SK-N-MC (cell line): ENCODE results near the gene MRPL45.
A peak's percentile ranks its signal among the peaks of the same experiment; 100 is the strongest.

Experiments used
- DNase-seq: peaks from one replicate; pipeline ENCODE4 v3.0.0-alpha.2; 2011; ENCODE audit warnings: low read depth, low spot score
- H3K27ac ChIP-seq: fragments of 200-600 bp; sonication (generic); 2 replicates; pipeline ENCODE4 v1.5.1; 2016; ENCODE audit warnings: mixed run types
- H3K36me3 ChIP-seq: fragments of 200-600 bp; sonication (generic); 2 replicates; pipeline ENCODE4 v1.6.1; 2017; ENCODE audit warnings: antibody characterized with exemption, low read length, mixed read lengths; ENCODE audit not compliant: insufficient read depth
- H3K4me3 ChIP-seq: fragments of 200-600 bp; sonication (generic); 2 replicates; pipeline ENCODE4 v1.5.1; 2016
- H3K9ac ChIP-seq: fragments of 200-600 bp; sonication (generic); 2 replicates; pipeline ENCODE4 v1.8.0; 2017; ENCODE audit warnings: mixed run types, mixed read lengths; ENCODE audit not compliant: insufficient read length
- H3K9me3 ChIP-seq: fragments of 200-600 bp; sonication (generic); 2 replicates; pipeline ENCODE4 v1.6.1; 2017; ENCODE audit warnings: low read depth, mild to moderate bottlenecking, antibody characterized with exemption, low read length, moderate library complexity, mixed read lengths
- EZH2 ChIP-seq: fragments of 200-600 bp; sonication (generic); IDR thresholded peaks from one replicate; pipeline ENCODE4 v1.6.1; 2017; ENCODE audit warnings: antibody characterized with exemption
- FOXP2 ChIP-seq: optimal IDR thresholded peaks from 2 replicates; pipeline ENCODE3; 2011; ENCODE audit warnings: mild to moderate bottlenecking, moderate library complexity; ENCODE audit not compliant: insufficient read depth; ENCODE audit errors: extremely low read length, control extremely low read depth
- POLR2AphosphoS5 ChIP-seq: IDR thresholded peaks from 2 replicates; pipeline ENCODE4 v1.6.1; 2012; ENCODE audit warnings: mild to moderate bottlenecking, low read depth, low read length, borderline replicate concordance

MRPL45 gene

DNA sequence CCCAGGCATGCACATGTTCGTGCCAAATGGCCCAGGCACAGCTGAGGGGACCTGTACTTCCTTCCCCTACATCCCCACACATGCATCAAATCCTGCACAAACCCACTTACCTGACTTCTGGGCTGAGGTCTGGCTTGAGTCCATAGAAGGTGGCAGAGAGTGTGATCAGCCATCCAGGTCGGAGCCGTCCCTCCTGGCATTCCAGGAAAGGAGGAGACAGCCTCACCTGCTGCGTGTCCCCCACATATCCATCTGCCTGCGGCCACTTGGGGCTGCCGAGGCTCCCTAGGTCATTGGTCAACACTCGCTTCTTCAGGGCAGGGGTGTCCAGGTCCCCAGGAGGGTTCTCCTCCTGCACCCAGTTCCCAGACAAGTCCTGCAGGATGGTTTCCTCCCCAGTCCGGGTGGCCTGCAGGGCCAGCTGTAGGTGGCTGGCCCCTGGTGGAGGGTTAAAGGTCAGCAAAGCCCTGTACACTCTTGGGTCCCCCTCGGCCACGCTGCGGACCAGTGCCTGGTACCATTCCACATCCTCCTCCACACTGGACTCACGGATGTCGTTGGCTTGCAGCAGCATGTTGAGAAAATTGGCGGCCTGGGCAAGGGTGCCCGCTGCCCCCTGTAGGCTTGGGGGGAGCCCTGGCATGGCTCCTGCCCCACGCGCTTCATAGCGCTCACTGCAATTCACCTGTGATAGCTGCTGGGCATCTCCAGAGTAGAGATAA, 46.1 kb downstream of the MRPL45 start:
- no peak for DNase-seq
- no peak overlapping the region for H3K9ac ChIP-seq
- no peak for TF ChIP-seq FOXP2
- no peak for TF ChIP-seq POLR2AphosphoS5
- TF ChIP-seq EZH2, result no peak

DNA sequence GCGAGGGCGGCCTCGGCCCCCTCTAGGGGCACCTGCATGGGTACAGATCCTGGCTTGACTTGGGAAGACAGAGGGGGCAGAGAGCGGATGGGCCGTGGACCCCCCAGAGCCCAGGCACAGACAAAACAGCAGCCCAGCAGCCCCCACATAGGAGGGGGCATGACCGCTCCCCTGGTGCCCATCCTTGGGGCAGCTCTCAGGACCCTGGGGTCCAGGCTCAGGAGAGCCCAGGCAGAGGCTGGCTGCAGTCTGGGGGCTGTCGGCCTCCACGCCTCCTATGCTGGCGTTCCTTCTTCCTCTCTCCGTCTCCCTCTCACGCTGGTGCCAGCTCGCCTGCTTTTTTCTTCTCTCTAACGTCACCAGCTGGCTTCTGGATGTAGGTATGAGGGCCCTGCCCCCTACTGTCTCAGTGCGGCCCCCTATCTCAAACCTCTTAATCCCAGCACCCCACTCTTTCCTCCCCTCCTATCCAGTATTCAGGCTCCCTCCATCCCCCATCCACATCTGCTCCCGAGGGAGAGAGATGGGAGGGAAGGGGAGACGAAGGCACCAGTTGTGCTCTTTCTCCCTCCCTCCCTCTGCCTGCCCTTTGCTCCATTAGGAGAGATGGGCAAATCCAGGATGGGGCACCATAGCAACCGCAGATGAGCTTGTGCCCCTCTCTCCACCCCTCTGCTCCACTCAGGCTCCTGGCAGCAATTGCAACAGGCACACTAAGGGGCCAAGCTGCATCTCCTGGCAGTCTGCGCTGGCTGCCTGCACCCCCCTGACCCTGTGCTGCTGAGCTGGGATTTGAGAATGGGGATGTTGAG, 46.8 kb downstream of the MRPL45 start, which contains the start of gene GPR179:
TSS of gene GPR179 (minus strand) at position 349 of the 812 bp plus-strand sequence. CDS start at position 182, 167 bp downstream.
- no peaks in the 10 kb centered on the region for H3K9me3 ChIP-seq
- H3K4me3 ChIP-seq, result no peak within 1 kb of the TSS
- no peaks in the 10 kb centered on the region for H3K36me3 ChIP-seq
- H3K27ac ChIP-seq, result no peak within 1 kb of the TSS
- TF ChIP-seq EZH2, result no peak
- TF ChIP-seq POLR2AphosphoS5, result no peak
- TF ChIP-seq FOXP2, result no peak
- no peak within 1 kb of the TSS for H3K9ac ChIP-seq
- DNase-seq, result no peak

More for the DNA sequence above, 46.1 kb downstream of the MRPL45 start:
- H3K36me3 ChIP-seq, result no peaks in the 10 kb centered on the region
- no peaks in the 10 kb centered on the region for H3K9me3 ChIP-seq
- no peak overlapping the region for H3K4me3 ChIP-seq
- H3K27ac ChIP-seq, result no peak overlapping the region

- Histone ChIP-seq H3K27ac (no peak overlapping the region), H3K9ac (no peak overlapping the region), H3K9me3 (no peaks in the 10 kb centered on the region), H3K4me3 (no peak overlapping the region), H3K36me3 (no peaks in the 10 kb centered on the region)
- DNase-seq, result no peak
- TF ChIP-seq POLR2AphosphoS5 (no peak), FOXP2 (no peak), EZH2 (no peak)
Measured at GRCh38 chr17:38344420-38344745, 47.4 kb downstream of the MRPL45 start.

DNA sequence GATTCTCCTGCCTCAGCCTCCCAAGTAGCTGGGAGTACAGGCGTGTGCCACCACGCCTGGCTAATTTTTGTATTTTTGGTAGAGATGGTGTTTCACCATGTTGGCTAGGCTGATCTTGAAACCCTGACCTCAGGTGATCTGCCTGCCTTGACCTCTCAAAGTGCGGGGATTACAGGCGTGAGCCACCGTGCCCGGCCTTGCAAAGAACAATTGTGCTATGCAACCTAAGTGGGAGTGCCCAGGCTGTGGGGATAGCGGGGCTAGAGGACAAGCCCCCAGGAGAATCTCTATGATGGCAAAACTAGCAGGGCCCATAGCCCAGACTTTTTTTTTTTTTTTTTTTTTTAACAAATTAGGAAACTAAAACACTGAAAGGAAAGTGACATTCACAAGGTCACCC, 48.8 kb downstream of the MRPL45 start:
- no peak for TF ChIP-seq POLR2AphosphoS5
- no peak for TF ChIP-seq FOXP2
- no peak for TF ChIP-seq EZH2
- no peak overlapping the region for H3K4me3 ChIP-seq
- H3K36me3 ChIP-seq, result no peaks in the 10 kb centered on the region
- H3K27ac ChIP-seq, result no peak overlapping the region
- H3K9me3 ChIP-seq, result no peaks in the 10 kb centered on the region
- DNase-seq, result no peak
- no peak overlapping the region for H3K9ac ChIP-seq

- Histone ChIP-seq H3K9ac (no peak overlapping the region), H3K36me3 (no peaks in the 10 kb centered on the region), H3K9me3 (no peaks in the 10 kb centered on the region), H3K4me3 (no peak overlapping the region), H3K27ac (no peak overlapping the region)
- DNase-seq, result peak; percentile 63
- TF ChIP-seq POLR2AphosphoS5, result no peak
- TF ChIP-seq EZH2, result no peak
- TF ChIP-seq FOXP2, result no peak
Measured at GRCh38 chr17:38349097-38349730, 52.2 kb downstream of the MRPL45 start.

- no peaks in the 10 kb centered on the region for H3K36me3 ChIP-seq
- no peak overlapping the region for H3K4me3 ChIP-seq
- DNase-seq, result no peak
- no peaks in the 10 kb centered on the region for H3K9me3 ChIP-seq
- H3K27ac ChIP-seq, result no peak overlapping the region
- TF ChIP-seq FOXP2 (no peak), POLR2AphosphoS5 (no peak), EZH2 (no peak)
- peak overlapping the region; percentile 26 for H3K9ac ChIP-seq
Measured at GRCh38 chr17:38350035-38350434, 53.1 kb downstream of the MRPL45 start.

- peak within 1 kb of the TSS; percentile 88 for H3K4me3 ChIP-seq
- H3K27ac ChIP-seq, result peak within 1 kb of the TSS; percentile 68
Measured at GRCh38 chr17:38351412-38352222, 54.6 kb downstream of the MRPL45 start, which contains the start of gene SOCS7. TSS of gene SOCS7 (plus strand) at chr17:38351844. CDS start at chr17:38352053, 209 bp downstream.

More at GRCh38 chr17:38351412-38352222, 54.6 kb downstream of the MRPL45 start, which contains the start of gene SOCS7:
- peak; percentile 26 for DNase-seq
- Histone ChIP-seq H3K36me3 (no peaks in the 10 kb centered on the region), H3K9ac (peak within 1 kb of the TSS; percentile 81), H3K9me3 (no peaks in the 10 kb centered on the region)
- TF ChIP-seq EZH2 (no peak), POLR2AphosphoS5 (peak; percentile 76; the same call in 1 of the 2 replicates)
